ENCODE results near the gene SMIM15. TPM values are rescaled to one million over a fixed set of nuclear protein-coding genes. Genes with fewer than 3 reads are reported as not detected.

The SMIM15 gene
- total and polyA plus RNA-seq, 2 of the 4 experiments (the other 2 are of a cell fraction), result 49.7 to 94.3 TPM

DNA sequence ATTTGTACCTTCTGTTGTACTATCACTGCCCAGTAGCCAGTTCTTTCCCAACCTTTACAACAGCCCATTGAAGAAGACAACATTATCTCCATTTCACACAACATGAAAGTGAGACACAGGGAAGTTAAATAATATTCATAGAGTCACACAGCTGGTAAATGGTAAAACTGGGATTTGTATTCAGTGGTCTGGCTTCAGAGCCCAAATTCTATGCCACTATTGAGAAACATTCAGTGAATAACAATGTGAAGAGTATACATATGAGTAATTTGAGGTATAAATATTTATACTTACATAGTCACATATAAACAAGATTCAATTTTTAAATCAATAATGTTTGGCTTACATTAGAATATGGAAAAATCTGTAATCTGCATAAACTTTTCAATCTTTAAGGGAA, 13.8 kb downstream of the SMIM15 start:
- Histone ChIP-seq H2BK5ac (ENCODE audit: low read depth, low read length, poor library complexity, severe bottlenecking) (no peak overlapping the region), H2BK120ac (ENCODE audit: low read depth, low read length) (no peak overlapping the region), H3K79me1 (ENCODE audit: low read depth in 1 of 2, low read length in 2 of 2) (peaks cover 5 to 7% of the 10 kb centered on the region in 2 experiments; a peak in 3 of 4 replicates), H3K4ac (ENCODE audit: low read depth, low read length) (no peak overlapping the region), H4K91ac (ENCODE audit: insufficient read depth, low read depth, low read length) (no peak overlapping the region), H4K20me1 (ENCODE audit: insufficient read depth, low read length) (no peaks in the 10 kb centered on the region), H3K9ac (ENCODE audit: low read depth, low read length) (no peak overlapping the region), H2AK9ac (replicated peaks; ENCODE audit: low read depth, low read length, poor library complexity) (no peak overlapping the region), H3K14ac (replicated peaks; ENCODE audit: low read depth, low read length) (no peak overlapping the region), H2BK15ac (ENCODE audit: low read depth, low read length) (no peak overlapping the region), H3K18ac (ENCODE audit: low read depth, low read length) (no peak overlapping the region), H4K5ac (ENCODE audit: low read depth, low read length) (no peak overlapping the region), H2AFZ (replicated peaks; ENCODE audit: low read length, poor library complexity) (no peak overlapping the region), H3K36me3 (ENCODE audit: control insufficient read depth, insufficient read depth, low read length) (no peaks in the 10 kb centered on the region), H3K23ac (ENCODE audit: low read depth, low read length) (no peak overlapping the region), H3K9me1 (ENCODE audit: insufficient read depth, low read length) (no peaks in the 10 kb centered on the region; the same call in 1 of the 2 replicates), H3K9me3 (ENCODE audit: control insufficient read depth, insufficient read depth, low read length) (no peaks in the 10 kb centered on the region), H4K8ac (ENCODE audit: low read depth in 2 of 2, low read length in 2 of 2) (no peak overlapping the region), H3K4me3 (ENCODE audit: insufficient read depth, low read depth, low read length) (no peak overlapping the region), H3K4me2 (ENCODE audit: low read depth, low read length) (no peak overlapping the region), H3K56ac (ENCODE audit: extremely low read depth, insufficient read depth, low read length) (no peak overlapping the region), H3K27ac (ENCODE audit: insufficient read depth, low read length) (no peak overlapping the region), H3K4me1 (ENCODE audit: control insufficient read depth, insufficient read depth, low read length) (peaks cover 5% of the 10 kb centered on the region; the same call in 1 of the 2 replicates), H2AK5ac (ENCODE audit: low read depth, low read length) (no peak overlapping the region), H2BK20ac (ENCODE audit: low read depth, low read length) (no peak overlapping the region), H3K27me3 (ENCODE audit: control insufficient read depth, insufficient read depth, low read length) (no peaks in the 10 kb centered on the region)
- ChIA-PET CTCF (no interaction called here), POLR2A (ENCODE audit: unreplicated experiment) (no interaction called here)
- in situ Hi-C loops (cut with MboI; ENCODE audit: low sequenced_read_pairs), result no loop called here
- intact Hi-C loops (cut with micrococcal nuclease), result no loop called here
- ATAC-seq (ENCODE audit: low read depth), result peak; percentile 86
- dilution Hi-C loops (cut with HindIII; ENCODE audit: low sequenced_read_pairs, unreplicated experiment), result no loop called here
- BruUV-seq (replicated peaks), result no TSS peak
- peak; percentile 43; the same call in 1 of the 2 replicates for TF ChIP-seq FOS (IDR thresholded peaks at IDR 0.05; ENCODE audit: low read depth, low read length)
- TF ChIP-seq NFE2L2 (IDR thresholded peaks at IDR 0.05; ENCODE audit: low read depth, low read length), result no peak
- TF ChIP-seq MAZ (IDR thresholded peaks at IDR 0.05; ENCODE audit: borderline replicate concordance, low read depth, low read length), result no peak
- TF ChIP-seq, protein P1, sequence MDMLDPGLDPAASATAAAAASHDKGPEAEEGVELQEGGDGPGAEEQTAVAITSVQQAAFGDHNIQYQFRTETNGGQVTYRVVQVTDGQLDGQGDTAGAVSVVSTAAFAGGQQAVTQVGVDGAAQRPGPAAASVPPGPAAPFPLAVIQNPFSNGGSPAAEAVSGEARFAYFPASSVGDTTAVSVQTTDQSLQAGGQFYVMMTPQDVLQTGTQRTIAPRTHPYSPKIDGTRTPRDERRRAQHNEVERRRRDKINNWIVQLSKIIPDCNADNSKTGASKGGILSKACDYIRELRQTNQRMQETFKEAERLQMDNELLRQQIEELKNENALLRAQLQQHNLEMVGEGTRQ (IDR thresholded peaks at IDR 0.05; ENCODE audit: low read depth, low read length), result no peak
- TF ChIP-seq, protein P2, sequence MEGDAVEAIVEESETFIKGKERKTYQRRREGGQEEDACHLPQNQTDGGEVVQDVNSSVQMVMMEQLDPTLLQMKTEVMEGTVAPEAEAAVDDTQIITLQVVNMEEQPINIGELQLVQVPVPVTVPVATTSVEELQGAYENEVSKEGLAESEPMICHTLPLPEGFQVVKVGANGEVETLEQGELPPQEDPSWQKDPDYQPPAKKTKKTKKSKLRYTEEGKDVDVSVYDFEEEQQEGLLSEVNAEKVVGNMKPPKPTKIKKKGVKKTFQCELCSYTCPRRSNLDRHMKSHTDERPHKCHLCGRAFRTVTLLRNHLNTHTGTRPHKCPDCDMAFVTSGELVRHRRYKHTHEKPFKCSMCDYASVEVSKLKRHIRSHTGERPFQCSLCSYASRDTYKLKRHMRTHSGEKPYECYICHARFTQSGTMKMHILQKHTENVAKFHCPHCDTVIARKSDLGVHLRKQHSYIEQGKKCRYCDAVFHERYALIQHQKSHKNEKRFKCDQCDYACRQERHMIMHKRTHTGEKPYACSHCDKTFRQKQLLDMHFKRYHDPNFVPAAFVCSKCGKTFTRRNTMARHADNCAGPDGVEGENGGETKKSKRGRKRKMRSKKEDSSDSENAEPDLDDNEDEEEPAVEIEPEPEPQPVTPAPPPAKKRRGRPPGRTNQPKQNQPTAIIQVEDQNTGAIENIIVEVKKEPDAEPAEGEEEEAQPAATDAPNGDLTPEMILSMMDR (conservative IDR thresholded peaks at IDR 0.05; ENCODE audit: low read depth, low read length), result no peak
- no peak for TF ChIP-seq MXI1 (IDR thresholded peaks at IDR 0.05; ENCODE audit: borderline replicate concordance, low read depth, low read length)
- peak; percentile 66 for DNase-seq
